ENCODE data around the gene HOXA10. TPM values are rescaled to one million over a fixed set of nuclear protein-coding genes. Genes with fewer than 3 reads are reported as not detected.
A peak's percentile ranks its signal among the peaks of the same experiment; 100 is the strongest.

The HOXA10 gene
- polyA plus RNA-seq, 1 donor = 30.3 TPM

- no peak for DNase-seq
These were observed 16.1 kb upstream of the HOXA10 start for GRCh38 chr7:27189997-27190748.

DNA sequence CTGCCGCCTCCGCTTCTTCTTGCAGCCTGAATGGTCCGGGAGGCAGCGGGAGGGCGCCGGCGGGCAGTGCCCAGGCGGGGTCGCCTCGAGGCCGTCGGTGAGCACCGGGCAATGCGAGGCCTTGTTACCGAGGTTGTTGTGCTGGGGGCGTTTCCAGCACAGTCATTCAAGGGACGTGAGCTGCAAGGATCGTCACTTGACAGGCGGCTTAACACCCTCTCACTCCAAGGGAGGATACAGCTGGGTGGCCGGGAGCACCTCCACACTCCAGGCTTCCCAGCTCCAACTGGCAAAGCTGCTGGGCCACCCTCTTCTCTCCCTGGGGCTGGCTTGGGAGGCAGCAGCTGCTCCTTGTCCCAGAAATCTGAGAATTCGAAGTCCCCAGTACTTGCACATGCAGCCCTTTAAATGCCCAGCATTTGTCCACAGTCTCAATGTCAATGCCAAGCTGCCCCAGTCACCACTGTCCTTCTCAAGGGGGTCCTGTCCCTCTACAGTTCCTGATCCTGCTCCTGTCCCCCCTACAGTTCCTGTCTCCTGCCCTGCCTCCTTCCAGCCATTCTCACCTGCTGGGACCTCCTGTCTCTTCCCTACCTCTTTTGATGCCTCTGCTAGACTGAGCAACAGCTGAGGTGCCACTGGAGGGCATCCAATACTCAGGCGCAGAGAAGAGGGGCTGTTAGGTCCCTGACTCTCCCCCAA lies 15.3 kb upstream of the HOXA10 start:
- no peak for DNase-seq

DNA sequence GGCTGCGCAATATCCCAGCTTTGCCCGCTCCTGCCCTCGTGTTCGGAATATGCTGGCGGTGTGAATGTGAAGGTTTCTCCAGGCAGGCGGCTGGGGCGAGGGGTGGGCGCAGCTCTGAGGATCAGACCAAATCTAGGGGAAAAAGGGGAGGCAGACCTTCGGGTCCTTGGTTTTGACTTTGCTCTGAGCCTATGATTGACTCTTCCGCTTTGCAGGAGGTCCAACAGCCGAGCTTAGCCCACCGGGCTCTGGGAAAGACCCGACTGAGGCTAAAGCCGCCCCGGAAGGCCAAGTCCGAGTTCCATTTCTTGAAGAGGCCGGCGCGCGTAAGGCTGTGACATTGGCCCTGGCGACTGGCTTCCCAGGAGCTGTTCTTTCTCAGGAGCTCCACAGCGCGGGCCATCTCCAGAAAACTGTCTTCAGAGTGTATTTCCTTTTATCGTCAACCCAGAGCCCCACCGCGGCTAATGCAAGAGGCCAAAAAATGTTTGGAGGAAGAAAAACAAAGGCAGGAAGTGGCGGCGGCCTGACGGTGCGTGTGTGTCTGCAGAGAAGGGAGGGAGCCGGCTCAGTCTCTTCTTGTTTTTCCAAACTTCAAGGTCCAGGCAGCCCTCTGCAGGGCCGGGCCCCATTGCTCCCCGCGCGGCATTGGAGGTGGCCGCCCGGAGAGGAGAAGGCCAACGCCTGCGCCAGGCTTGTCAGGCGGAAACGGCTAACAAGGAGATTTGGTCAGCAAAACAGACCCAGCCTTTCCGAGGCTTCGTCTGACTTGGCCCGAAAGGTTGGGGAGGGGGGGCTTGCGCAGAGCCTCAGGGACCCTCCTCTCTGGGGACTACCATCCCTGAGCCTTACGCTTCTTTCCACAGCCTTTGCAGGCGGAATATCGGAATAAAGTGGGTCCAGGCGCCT lies 14.5 kb upstream of the HOXA10 start:
- no peak for DNase-seq

- no peak for DNase-seq
These were observed 13.6 kb upstream of the HOXA10 start for GRCh38 chr7:27187475-27188385.

DNA sequence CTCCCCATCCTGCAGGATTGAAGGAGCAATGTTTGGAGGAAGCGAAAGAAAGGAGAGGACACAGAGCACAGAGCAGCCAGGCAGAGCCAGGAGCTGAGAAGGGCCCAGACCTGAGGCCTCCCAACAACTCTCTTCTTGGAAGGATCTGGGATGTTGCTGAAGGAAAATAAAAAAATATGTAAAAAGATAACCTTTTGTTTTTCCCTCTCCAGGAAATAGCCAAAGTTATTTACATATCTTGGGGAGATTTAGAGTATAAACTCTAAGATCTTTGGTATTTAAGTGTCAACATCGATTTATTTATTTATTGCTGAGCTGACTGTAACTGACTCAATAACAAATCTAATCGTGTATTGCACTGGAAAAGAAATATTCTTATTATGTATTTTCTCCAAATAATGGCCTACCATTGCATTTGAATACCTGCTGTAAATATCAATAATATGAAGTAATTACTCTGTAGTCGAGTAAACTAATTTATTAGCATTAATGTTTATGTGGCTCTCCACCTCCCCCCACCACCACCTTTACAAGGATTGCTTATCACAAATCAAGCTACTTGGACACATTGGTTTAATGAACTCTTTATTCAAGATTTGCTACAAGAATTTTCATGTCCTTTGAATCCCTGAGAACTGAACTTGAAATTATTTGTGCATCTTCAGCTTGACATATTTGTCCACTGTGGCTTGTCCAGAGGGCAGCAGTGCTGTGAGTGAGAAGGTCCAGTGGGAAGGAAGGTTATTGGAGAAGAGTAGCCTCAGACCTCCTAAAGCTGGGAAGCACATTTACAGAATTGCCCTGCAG lies 12.8 kb upstream of the HOXA10 start:
- no peak for DNase-seq

GRCh38 chr7:27185854-27186667 lies 11.9 kb upstream of the HOXA10 start:
- no peak for DNase-seq

DNA sequence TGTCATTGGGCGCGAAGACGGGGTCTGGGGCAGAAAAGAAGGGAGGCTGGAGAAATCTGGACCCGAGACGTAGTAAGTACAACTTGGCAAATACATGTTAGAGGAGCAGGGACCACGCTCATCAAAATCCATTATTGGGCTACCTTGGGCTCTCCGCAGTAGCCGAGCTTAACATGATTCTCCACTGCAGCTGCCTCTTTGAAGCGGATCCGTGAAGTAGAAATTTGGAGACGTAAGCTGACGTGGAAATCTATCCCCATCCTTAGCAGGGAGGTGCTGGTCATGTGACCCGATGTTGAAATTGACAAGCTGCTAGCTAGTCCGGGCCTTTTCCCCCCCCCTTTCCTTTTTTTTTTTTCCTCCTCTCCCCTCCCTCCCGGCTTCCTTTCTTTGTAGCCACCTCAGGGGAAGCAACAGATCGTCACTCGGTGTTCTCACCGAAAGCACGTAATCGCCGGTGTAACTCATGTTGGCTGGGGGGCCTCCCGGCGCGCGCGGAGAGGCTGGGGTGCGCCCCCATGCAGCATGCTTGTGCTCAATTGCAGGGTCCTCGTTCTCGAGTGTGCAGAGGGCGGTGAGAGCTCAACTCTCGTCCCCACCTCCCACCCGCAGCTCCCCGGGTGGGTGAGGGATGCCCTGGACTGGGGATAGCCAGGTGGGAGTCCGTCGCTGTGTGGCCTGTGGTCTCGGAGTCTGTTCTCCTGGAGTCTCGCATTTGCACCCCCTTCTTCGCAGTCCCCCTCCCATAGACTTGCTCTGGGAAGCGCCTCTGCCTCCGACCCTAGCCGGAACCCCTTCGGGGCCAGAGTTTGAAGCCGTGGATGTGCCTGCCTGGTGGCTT lies 11.1 kb upstream of the HOXA10 start, which contains the start of gene HOXA11:
TSS of gene HOXA11 (minus strand) at position 220 of the 841 bp plus-strand sequence. CDS start at position 132, 88 bp downstream.
- DNase-seq = no peak

DNA sequence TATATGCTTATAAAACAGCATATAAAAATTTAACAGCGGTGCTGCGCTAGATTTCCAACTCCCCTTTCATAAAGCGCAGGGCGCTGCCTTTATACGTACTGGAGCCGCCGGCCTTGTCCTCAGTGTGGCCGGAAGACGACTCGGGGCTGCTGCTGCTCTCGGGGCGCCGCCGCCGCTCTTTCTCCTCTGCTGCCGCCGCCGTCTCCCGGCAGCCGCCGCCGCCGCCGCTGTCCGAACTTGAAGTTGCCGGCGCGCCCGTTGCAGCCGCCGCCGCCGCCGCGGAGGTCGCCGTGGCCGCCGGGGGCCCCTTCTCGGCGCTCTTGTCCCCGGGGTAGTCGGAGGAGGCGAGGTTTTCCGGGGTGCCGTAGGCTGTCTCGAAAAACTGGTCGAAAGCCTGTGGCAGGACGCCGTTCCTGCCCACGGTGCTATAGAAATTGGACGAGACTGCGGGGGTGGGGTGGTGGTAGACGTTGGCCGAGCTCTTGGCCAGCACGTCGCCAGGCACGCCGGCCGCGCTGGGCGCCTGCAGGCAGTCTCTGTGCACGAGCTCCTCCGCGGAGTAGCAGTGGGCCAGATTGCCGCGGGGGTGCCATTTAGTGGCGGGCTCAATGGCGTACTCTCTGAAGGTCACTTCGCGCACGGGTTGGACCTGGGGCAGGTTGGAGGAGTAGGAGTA lies 10.4 kb upstream of the HOXA10 start:
- DNase-seq = no peak

GRCh38 chr7:27183682-27184336 lies 9.7 kb upstream of the HOXA10 start:
- no peak for DNase-seq

DNA sequence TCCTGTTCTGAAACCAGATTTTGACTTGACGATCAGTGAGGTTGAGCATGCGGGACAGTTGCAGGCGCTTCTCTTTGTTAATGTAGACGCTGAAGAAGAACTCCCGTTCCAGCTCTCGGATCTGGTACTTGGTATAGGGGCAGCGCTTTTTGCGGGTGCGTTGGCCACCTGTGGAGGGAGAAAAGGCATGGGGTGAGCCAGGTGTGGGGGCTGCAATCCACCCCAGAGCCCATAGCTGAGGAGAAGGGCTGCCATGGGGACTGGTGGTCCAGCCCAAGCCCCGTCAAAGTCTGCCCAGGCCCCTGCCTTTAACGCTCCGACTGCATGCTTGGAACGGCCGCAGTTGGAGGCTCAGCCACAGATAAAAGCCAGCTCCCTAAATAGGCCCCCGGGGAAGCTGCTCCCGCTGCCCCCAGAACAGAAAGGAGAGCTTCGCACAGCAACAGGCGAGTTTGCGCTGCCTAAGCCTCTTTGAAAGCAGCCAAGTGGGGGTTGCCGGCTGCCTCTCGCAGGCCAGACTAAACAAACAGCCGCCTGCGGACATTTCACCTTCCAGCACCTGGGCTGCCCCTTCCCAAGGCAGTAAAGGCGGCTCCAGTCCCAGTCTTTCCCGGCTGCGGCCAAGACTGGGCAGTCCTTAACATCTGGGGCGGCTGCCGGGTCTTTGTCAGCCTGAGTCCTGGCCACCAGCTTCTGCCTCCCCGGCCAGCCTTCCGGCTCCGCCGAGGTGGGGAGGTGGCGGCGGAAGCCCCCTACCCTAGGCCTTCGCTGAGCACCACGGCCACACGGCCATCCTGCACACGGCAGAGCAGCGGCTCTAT lies 9.0 kb upstream of the HOXA10 start:
- DNase-seq = no peak

- DNase-seq = no peak
These were observed 8.2 kb upstream of the HOXA10 start for GRCh38 chr7:27182285-27182841.

DNA sequence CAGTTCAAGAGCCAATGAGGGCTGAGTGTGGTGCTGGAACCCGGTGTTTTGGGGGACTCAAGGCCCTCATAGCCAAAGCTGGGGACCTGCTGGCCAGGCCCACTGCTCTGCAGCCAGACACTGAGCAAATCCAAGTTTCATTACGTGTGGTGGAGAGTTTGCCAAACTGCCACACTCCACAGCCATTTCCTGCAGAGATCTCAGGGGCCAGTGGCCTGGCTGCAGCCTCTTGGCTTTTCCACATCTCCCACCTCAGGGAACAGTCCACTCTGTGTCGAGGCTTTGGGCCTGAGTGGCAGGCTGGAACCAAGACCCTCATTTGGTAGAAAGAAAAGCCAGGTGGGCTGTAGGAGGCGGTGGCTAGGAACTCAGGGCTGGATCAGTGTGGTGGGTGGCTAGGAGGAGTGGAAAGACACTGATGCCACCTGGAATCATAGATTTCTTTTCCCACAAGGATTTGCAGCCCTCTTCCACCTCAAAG lies 7.7 kb upstream of the HOXA10 start:
- no peak for DNase-seq

GRCh38 chr7:27180431-27181420 lies 6.6 kb upstream of the HOXA10 start:
- DNase-seq = no peak

DNA sequence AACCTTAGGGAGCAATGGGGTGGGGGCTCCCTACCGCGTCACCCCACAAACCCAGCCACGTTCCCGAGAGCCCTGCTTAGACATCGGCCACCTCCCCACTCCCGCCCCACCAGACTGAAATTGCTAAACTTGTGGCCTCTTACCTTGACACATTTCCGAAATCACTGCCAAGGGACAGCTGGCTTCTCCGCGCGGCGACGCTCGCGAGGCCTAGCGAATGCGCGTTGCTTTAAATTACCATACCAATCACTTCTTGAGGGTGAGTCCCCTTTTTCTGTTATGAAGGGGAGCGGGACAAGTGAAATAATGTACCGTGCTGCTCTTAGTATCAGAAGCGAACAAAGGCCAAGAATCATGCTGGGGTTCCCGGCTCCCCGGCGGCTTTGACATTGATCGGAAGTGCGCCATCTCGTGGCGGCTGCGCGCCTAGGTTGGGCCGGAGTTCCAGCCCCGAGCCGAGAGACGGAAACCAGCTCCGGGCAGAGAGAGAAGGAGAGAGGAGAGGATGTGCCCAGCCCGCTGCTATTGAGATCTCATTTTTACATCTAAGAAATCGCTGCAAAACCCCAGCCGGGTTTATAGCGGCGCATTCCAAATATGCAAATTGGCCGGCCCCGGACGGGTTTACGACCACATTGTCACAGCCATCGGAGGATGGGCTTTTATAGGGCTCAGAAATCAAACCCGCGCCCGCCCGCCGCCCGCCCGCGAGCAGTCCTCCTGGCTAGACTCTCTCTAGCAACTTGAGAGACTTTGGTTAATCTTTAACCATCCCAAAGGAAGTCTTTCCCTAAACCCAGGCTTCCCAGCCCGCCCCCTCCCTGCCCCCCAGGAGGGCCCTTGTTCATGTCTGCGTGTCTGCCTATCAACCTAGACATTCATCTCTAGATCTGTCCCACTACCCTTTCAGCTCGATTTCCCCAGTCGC lies 5.6 kb upstream of the HOXA10 start:
- DNase-seq = peak; percentile 93
